Activated CD8-positive, alpha-beta memory T cell treated with anti-CD3 and anti-CD28 coated beads, Interleukin-2, amount 10 ng/mL, durations not matched to agents 7 days and 5 days (primary cell): ENCODE results near the gene GPR35. TPM values are rescaled to one million over a fixed set of nuclear protein-coding genes. Genes with fewer than 3 reads are reported as not detected.

ENCODE experiments used
- ATAC-seq: fragments of 150-1000 bp; cut with Tn5 transposase; one replicate; pipeline ENCODE4 v1.10.0; 2021; ENCODE audit warnings: moderate library complexity
- CTCF ChIA-PET: fragments of 350-600 bp; sonication (Branson Sonifier 250); formaldehyde crosslinking; loops from one replicate; lab custom pipeline; 2021; ENCODE audit warnings: antibody characterized with exemption; lab: Charles Lee
- DNase-seq: peaks from one replicate; pipeline ENCODE4 v3.0.0-alpha.2; 2020
- H3K27ac Mint-ChIP-seq: one replicate; pipeline ENCODE4 v1.8.0; 2021; ENCODE audit warnings: mild to moderate bottlenecking, mixed read lengths
- H3K27me3 Mint-ChIP-seq: one replicate; pipeline ENCODE4 v1.8.0; 2021; ENCODE audit warnings: mixed read lengths
- H3K36me3 Mint-ChIP-seq: one replicate; pipeline ENCODE4 v1.8.0; 2021; ENCODE audit warnings: mild to moderate bottlenecking, mixed read lengths
- H3K4me1 Mint-ChIP-seq: one replicate; pipeline ENCODE4 v1.8.0; 2021; ENCODE audit warnings: mixed read lengths
- H3K4me3 Mint-ChIP-seq: one replicate; pipeline ENCODE4 v1.8.0; 2021; ENCODE audit warnings: mild to moderate bottlenecking, moderate library complexity, mixed read lengths
- H3K9me3 Mint-ChIP-seq: one replicate; pipeline ENCODE4 v1.8.0; 2022; ENCODE audit warnings: low read depth, mixed read lengths
- total RNA-seq, 2 experiments: library from RNA; stranded (reverse); gene quantifications; one replicate each; pipeline ENCODE4 v1.2.3, GENCODE V29; 2021

GPR35 gene
- total RNA-seq, 2 experiments from 2014 or later: 14.4 to 35.4 TPM

- Mint-ChIP-seq H3K9me3 (no peaks in the 10 kb centered on the region), H3K27me3 (no peaks in the 10 kb centered on the region), H3K4me3 (no peak overlapping the region), H3K27ac (no peak overlapping the region), H3K4me1 (peaks cover 7% of the 10 kb centered on the region), H3K36me3 (no peaks in the 10 kb centered on the region)
- CTCF ChIA-PET: interaction anchor here (1.0 kb wide), 1 partner anchor 13 kb away, joined by 3 read pairs; no protein-coding TSS in a partner anchor
- DNase-seq (no peak), ATAC-seq (no peak)
Observed at GRCh38 chr2:240600451-240600961, 24.8 kb upstream of the GPR35 start.

GRCh38 chr2:240601061-240601830 lies 24.0 kb upstream of the GPR35 start:
- H3K27me3 Mint-ChIP-seq: no peaks in the 10 kb centered on the region
- peaks cover 2% of the 10 kb centered on the region for H3K4me1 Mint-ChIP-seq
- DNase-seq: no peak
- no peaks in the 10 kb centered on the region for H3K36me3 Mint-ChIP-seq
- H3K27ac Mint-ChIP-seq: no peak overlapping the region
- H3K9me3 Mint-ChIP-seq: no peaks in the 10 kb centered on the region
- H3K4me3 Mint-ChIP-seq: no peak overlapping the region
- no peak for ATAC-seq
- CTCF ChIA-PET: interaction anchor here (1.0 kb wide), 1 partner anchor 14 kb away, joined by 3 read pairs; no protein-coding TSS in a partner anchor

- Mint-ChIP-seq H3K4me1 (peaks cover 2% of the 10 kb centered on the region), H3K27me3 (no peaks in the 10 kb centered on the region), H3K9me3 (no peaks in the 10 kb centered on the region), H3K36me3 (no peaks in the 10 kb centered on the region), H3K4me3 (no peak overlapping the region), H3K27ac (no peak overlapping the region)
- CTCF ChIA-PET: interaction anchor here (1.0 kb wide), 1 partner anchor 14 kb away, joined by 3 read pairs; no protein-coding TSS in a partner anchor
- no peak for DNase-seq
- no peak for ATAC-seq
Observed at GRCh38 chr2:240601831-240602160, 23.5 kb upstream of the GPR35 start.

- Mint-ChIP-seq H3K27me3 (no peaks in the 10 kb centered on the region), H3K27ac (no peak overlapping the region), H3K36me3 (no peaks in the 10 kb centered on the region), H3K9me3 (no peaks in the 10 kb centered on the region), H3K4me3 (no peak overlapping the region), H3K4me1 (peaks cover 2% of the 10 kb centered on the region)
- DNase-seq: no peak
- CTCF ChIA-PET: no interaction called here
- no peak for ATAC-seq
Observed at GRCh38 chr2:240602266-240603050, 22.8 kb upstream of the GPR35 start.

GRCh38 chr2:240603081-240603835 lies 22.0 kb upstream of the GPR35 start:
- Mint-ChIP-seq H3K4me1 (peaks cover 5% of the 10 kb centered on the region), H3K27ac (no peak overlapping the region), H3K4me3 (no peak overlapping the region), H3K27me3 (no peaks in the 10 kb centered on the region), H3K9me3 (no peaks in the 10 kb centered on the region), H3K36me3 (no peaks in the 10 kb centered on the region)
- ATAC-seq (no peak), DNase-seq (no peak)
- CTCF ChIA-PET: interaction anchor here (1.4 kb wide), 1 partner anchor 23 kb away, joined by 3 read pairs; no protein-coding TSS in a partner anchor

- CTCF ChIA-PET: interaction anchor here (1.4 kb wide), 1 partner anchor 23 kb away, joined by 3 read pairs; no protein-coding TSS in a partner anchor
- Mint-ChIP-seq H3K4me1 (peaks cover 6% of the 10 kb centered on the region), H3K27ac (no peak overlapping the region), H3K27me3 (no peaks in the 10 kb centered on the region), H3K36me3 (no peaks in the 10 kb centered on the region), H3K9me3 (no peaks in the 10 kb centered on the region), H3K4me3 (no peak overlapping the region)
- DNase-seq (no peak), ATAC-seq (no peak)
Observed at GRCh38 chr2:240603846-240604245, 21.4 kb upstream of the GPR35 start.

- DNase-seq (no peak), ATAC-seq (peak; percentile 39)
- CTCF ChIA-PET: interaction anchor here (1.4 kb wide), 1 partner anchor 22 kb away, joined by 3 read pairs; no protein-coding TSS in a partner anchor
- H3K27me3 Mint-ChIP-seq: no peaks in the 10 kb centered on the region
- H3K27ac Mint-ChIP-seq: no peak overlapping the region
- H3K36me3 Mint-ChIP-seq: no peaks in the 10 kb centered on the region
- H3K9me3 Mint-ChIP-seq: no peaks in the 10 kb centered on the region
- H3K4me3 Mint-ChIP-seq: no peak overlapping the region
- H3K4me1 Mint-ChIP-seq: peaks cover 10% of the 10 kb centered on the region
Observed at GRCh38 chr2:240604291-240604938, 20.9 kb upstream of the GPR35 start.

- Mint-ChIP-seq H3K27ac (no peak overlapping the region), H3K36me3 (peaks cover 2% of the 10 kb centered on the region), H3K4me1 (peaks cover 13% of the 10 kb centered on the region), H3K9me3 (no peaks in the 10 kb centered on the region), H3K4me3 (no peak overlapping the region), H3K27me3 (no peaks in the 10 kb centered on the region)
- no peak for DNase-seq
- CTCF ChIA-PET: interaction anchor here (0.8 to 1.4 kb wide), 3 partner anchors 8 to 18 kb away, joined by 3 to 6 read pairs (median 3); partner anchors contain the start of gene CAPN10
- no peak for ATAC-seq
Observed at GRCh38 chr2:240604939-240605716, 20.2 kb upstream of the GPR35 start.

GRCh38 chr2:240605867-240606743 lies 19.2 kb upstream of the GPR35 start:
- Mint-ChIP-seq H3K4me3 (no peak overlapping the region), H3K27ac (no peak overlapping the region)

GRCh38 chr2:240611601-240612210 lies 13.6 kb upstream of the GPR35 start:
- Mint-ChIP-seq H3K9me3 (peaks cover 1% of the 10 kb centered on the region), H3K4me1 (peaks cover 42% of the 10 kb centered on the region), H3K27me3 (no peaks in the 10 kb centered on the region), H3K27ac (no peak overlapping the region), H3K4me3 (peak overlapping the region; percentile 49), H3K36me3 (peaks cover 18% of the 10 kb centered on the region)
- DNase-seq (peak; percentile 85), ATAC-seq (peak; percentile 48)
- CTCF ChIA-PET: interaction anchor here (0.9 to 4.4 kb wide), 5 partner anchors 10 to 46 kb away, joined by 3 to 25 read pairs (median 12); partner anchors contain the start of genes CAPN10 and GPR35

More at GRCh38 chr2:240605867-240606743, 19.2 kb upstream of the GPR35 start:
- Mint-ChIP-seq H3K36me3 (peaks cover 3% of the 10 kb centered on the region), H3K4me1 (peaks cover 18% of the 10 kb centered on the region), H3K27me3 (no peaks in the 10 kb centered on the region), H3K9me3 (no peaks in the 10 kb centered on the region)
- ATAC-seq (no peak), DNase-seq (no peak)
- CTCF ChIA-PET: interaction anchor here (0.8 to 1.4 kb wide), 4 partner anchors 9 to 92 kb away, joined by 3 to 6 read pairs (median 3); partner anchors contain the start of gene CAPN10

GRCh38 chr2:240613781-240614180 lies 11.5 kb upstream of the GPR35 start:
- DNase-seq: no peak
- Mint-ChIP-seq H3K9me3 (peaks cover 5% of the 10 kb centered on the region), H3K27me3 (no peaks in the 10 kb centered on the region), H3K4me3 (no peak overlapping the region), H3K27ac (no peak overlapping the region), H3K36me3 (peaks cover 32% of the 10 kb centered on the region), H3K4me1 (peaks cover 47% of the 10 kb centered on the region)
- ATAC-seq: no peak
- CTCF ChIA-PET: interaction anchor here (2.0 to 4.4 kb wide), 3 partner anchors 8 to 48 kb away, joined by 12 to 27 read pairs (median 25); partner anchors contain the start of gene GPR35
